OCI-LY3 (cell line): ENCODE results near the gene IL17B.

Experiments used
- H2AFZ ChIP-seq: fragments of 200-600, 300-600 bp; shearing (Covaris generic); 2 replicates; pipeline ENCODE4 v1.6.0; 2014; ENCODE audit warnings: antibody characterized with exemption, low read depth, low read length
- H3K27ac ChIP-seq: fragments of 200-600, 300-600 bp; sonication (generic); 2 replicates; pipeline ENCODE4 v1.5.1; 2014; ENCODE audit warnings: mild to moderate bottlenecking, low read length, moderate library complexity, mixed read lengths
- H3K27me3 ChIP-seq: fragments of 200-600, 300-600 bp; sonication (generic); 2 replicates; pipeline ENCODE4 v1.6.1; 2014; ENCODE audit warnings: low read depth, low read length, mixed read lengths
- H3K36me3 ChIP-seq: fragments of 200-600, 300-600 bp; sonication (generic); replicated peaks from 2 replicates; pipeline ENCODE3; 2014; ENCODE audit warnings: low read depth, low read length, mixed read lengths
- H3K4me1 ChIP-seq: fragments of 300-600, 200-600 bp; sonication (generic); 2 replicates; pipeline ENCODE4 v1.6.1; 2014; ENCODE audit warnings: low read length, mixed read lengths
- H3K4me2 ChIP-seq: fragments of 200-600, 300-600 bp; sonication (generic); 2 replicates; pipeline ENCODE4 v1.6.1; 2014; ENCODE audit warnings: low read length, mixed read lengths
- H3K4me3 ChIP-seq: fragments of 300-600, 200-600 bp; sonication (generic); 2 replicates; pipeline ENCODE4 v1.5.1; 2014; ENCODE audit warnings: antibody characterized with exemption, mild to moderate bottlenecking, low read length, moderate library complexity
- H3K79me2 ChIP-seq: fragments of 300-600, 200-600 bp; shearing (Covaris generic); 2 replicates; pipeline ENCODE4 v1.6.1; 2014; ENCODE audit warnings: mild to moderate bottlenecking, low read length, mixed read lengths
- H3K9ac ChIP-seq: fragments of 300-600, 200-600 bp; shearing (Covaris generic); 2 replicates; pipeline ENCODE4 v1.6.0; 2014; ENCODE audit warnings: mild to moderate bottlenecking, low read length, moderate library complexity
- H3K9me3 ChIP-seq: fragments of 200-600, 300-600 bp; shearing (Covaris generic); 2 replicates; pipeline ENCODE4 v1.6.1; 2014; ENCODE audit warnings: low read length, mixed read lengths; ENCODE audit not compliant: insufficient read depth
- H4K20me1 ChIP-seq: fragments of 200-600, 300-600 bp; sonication (generic); 2 replicates; pipeline ENCODE4 v1.6.1; 2016; ENCODE audit warnings: low read length, mixed read lengths; ENCODE audit not compliant: insufficient read depth
- EZH2phosphoT487 ChIP-seq: fragments of 200-600 bp; shearing (Covaris generic); IDR thresholded peaks from 2 replicates; pipeline ENCODE4 v1.6.1; 2018; ENCODE audit warnings: antibody characterized with exemption, mixed run types, low read depth
- TF ChIP-seq, protein P1 (sequence below): fragments of 200-600, 300-600 bp; sonication (generic); IDR thresholded peaks from 2 replicates; pipeline ENCODE4 v1.5.1; 2014; ENCODE audit warnings: antibody characterized with exemption, low read length, low read depth

IL17B gene

GRCh38 chr5:149416987-149417710 lies 38.1 kb upstream of the IL17B start:
- Histone ChIP-seq H3K36me3 (no peaks in the 10 kb centered on the region), H2AFZ (no peak overlapping the region), H3K4me1 (no peaks in the 10 kb centered on the region), H3K79me2 (no peaks in the 10 kb centered on the region), H3K4me2 (no peak overlapping the region), H3K27ac (no peak overlapping the region), H3K9me3 (no peaks in the 10 kb centered on the region), H3K4me3 (no peak overlapping the region), H4K20me1 (no peaks in the 10 kb centered on the region), H3K9ac (no peak overlapping the region), H3K27me3 (0 out of 2 replicates have a peak, but pooled peaks cover 3% of the 10 kb centered on the region)
- TF ChIP-seq EZH2phosphoT487: no peak
- TF ChIP-seq, protein P1, sequence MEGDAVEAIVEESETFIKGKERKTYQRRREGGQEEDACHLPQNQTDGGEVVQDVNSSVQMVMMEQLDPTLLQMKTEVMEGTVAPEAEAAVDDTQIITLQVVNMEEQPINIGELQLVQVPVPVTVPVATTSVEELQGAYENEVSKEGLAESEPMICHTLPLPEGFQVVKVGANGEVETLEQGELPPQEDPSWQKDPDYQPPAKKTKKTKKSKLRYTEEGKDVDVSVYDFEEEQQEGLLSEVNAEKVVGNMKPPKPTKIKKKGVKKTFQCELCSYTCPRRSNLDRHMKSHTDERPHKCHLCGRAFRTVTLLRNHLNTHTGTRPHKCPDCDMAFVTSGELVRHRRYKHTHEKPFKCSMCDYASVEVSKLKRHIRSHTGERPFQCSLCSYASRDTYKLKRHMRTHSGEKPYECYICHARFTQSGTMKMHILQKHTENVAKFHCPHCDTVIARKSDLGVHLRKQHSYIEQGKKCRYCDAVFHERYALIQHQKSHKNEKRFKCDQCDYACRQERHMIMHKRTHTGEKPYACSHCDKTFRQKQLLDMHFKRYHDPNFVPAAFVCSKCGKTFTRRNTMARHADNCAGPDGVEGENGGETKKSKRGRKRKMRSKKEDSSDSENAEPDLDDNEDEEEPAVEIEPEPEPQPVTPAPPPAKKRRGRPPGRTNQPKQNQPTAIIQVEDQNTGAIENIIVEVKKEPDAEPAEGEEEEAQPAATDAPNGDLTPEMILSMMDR: no peak

DNA sequence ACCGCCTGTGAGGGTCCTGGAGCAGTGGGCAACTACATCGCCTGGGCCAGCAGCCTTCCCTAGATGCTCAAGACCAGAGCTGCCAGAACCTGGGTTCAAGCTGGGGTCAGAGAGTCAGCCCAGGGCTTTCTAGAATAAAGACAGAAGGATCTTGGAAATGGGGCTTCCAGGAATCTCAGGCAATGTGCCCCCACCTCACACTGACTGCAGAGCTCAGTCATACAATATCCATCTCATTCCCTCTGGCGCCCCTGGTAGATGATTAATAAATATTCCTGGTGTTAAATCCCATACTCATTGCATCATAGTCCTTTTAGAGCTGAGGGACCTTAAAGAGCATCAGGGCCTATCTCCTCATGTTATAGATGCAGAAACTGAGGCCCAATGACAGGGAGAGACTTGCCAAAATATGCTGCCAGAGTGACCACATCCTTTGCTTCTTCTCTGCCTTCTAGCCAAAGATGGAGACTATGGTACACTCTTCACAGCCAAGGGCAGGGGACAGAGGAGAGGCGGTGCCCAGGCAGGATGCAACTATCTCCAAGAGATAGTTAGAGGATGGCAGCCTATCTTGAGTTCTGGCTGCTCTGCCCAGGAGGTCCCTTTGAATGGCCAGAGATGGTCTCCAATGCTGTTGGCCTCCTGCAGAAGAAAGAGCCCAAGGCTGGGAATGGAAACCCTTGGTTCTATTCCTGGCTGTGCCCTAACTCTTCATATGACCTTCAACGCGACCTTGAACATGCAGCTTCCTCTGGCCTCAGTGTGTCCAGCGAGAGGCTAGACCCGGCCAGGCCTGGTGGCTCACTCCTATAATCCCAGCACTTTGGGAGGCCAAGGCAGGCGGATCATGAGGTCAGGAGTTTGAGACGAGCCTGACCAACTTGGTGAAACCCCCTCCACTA lies 36.2 kb upstream of the IL17B start:
- H3K36me3 ChIP-seq: no peaks in the 10 kb centered on the region
- H3K4me3 ChIP-seq: no peak overlapping the region
- no peaks in the 10 kb centered on the region for H3K79me2 ChIP-seq
- TF ChIP-seq EZH2phosphoT487: no peak
- TF ChIP-seq, protein P1: no peak
- no peak overlapping the region for H3K27ac ChIP-seq
- H3K9me3 ChIP-seq: no peaks in the 10 kb centered on the region
- H2AFZ ChIP-seq: no peak overlapping the region
- H3K27me3 ChIP-seq: 0 out of 2 replicates have a peak, but pooled peaks cover 3% of the 10 kb centered on the region
- H3K4me2 ChIP-seq: no peak overlapping the region
- H3K9ac ChIP-seq: no peak overlapping the region
- no peaks in the 10 kb centered on the region for H3K4me1 ChIP-seq
- no peaks in the 10 kb centered on the region for H4K20me1 ChIP-seq

- Histone ChIP-seq H2AFZ (no peak overlapping the region), H3K36me3 (no peaks in the 10 kb centered on the region), H3K9me3 (no peaks in the 10 kb centered on the region), H4K20me1 (no peaks in the 10 kb centered on the region), H3K4me2 (no peak overlapping the region), H3K79me2 (no peaks in the 10 kb centered on the region), H3K27me3 (0 out of 2 replicates have a peak, but pooled peaks cover 3% of the 10 kb centered on the region), H3K4me3 (no peak overlapping the region), H3K9ac (no peak overlapping the region), H3K4me1 (no peaks in the 10 kb centered on the region), H3K27ac (no peak overlapping the region)
- TF ChIP-seq, protein P1: no peak
- TF ChIP-seq EZH2phosphoT487: no peak
Observed at GRCh38 chr5:149414405-149415065, 35.4 kb upstream of the IL17B start.
